Calu3 (cell line): ENCODE results near the gene BCAT1. TPM values are rescaled to one million over a fixed set of nuclear protein-coding genes. Genes with fewer than 3 reads are reported as not detected.

Source experiments
- BruUV-seq: library from RNA; stranded (reverse); fragments of 400-500 nt; replicated peaks from 2 replicates; lab custom pipeline; 2021; lab: Mats Ljungman, UMichigan
- CTCF ChIA-PET: fragments of 300-600 bp; sonication (Branson Sonifier 250); formaldehyde crosslinking; loops from one replicate; lab custom pipeline; 2022; ENCODE audit warnings: antibody characterized with exemption; lab: Charles Lee
- DNase-seq: peaks from one replicate; pipeline ENCODE4 v3.0.0; 2022
- H3K27ac Mint-ChIP-seq: one replicate; pipeline ENCODE4 v1.8.0; 2022; ENCODE audit warnings: mixed read lengths; ENCODE audit not compliant: unreplicated experiment
- H3K27me3 Mint-ChIP-seq: one replicate; pipeline ENCODE4 v1.8.0; 2022; ENCODE audit warnings: mixed read lengths; ENCODE audit not compliant: unreplicated experiment
- H3K36me3 Mint-ChIP-seq: one replicate; pipeline ENCODE4 v1.8.0; 2022; ENCODE audit warnings: mild to moderate bottlenecking, moderate library complexity, mixed read lengths; ENCODE audit not compliant: insufficient read depth, unreplicated experiment
- H3K4me1 Mint-ChIP-seq: one replicate; pipeline ENCODE4 v1.8.0; 2022; ENCODE audit warnings: mild to moderate bottlenecking, low read depth, mixed read lengths; ENCODE audit not compliant: unreplicated experiment
- H3K4me3 Mint-ChIP-seq: one replicate; pipeline ENCODE4 v1.8.0; 2022; ENCODE audit warnings: mild to moderate bottlenecking, low read depth, moderate library complexity, mixed read lengths; ENCODE audit not compliant: unreplicated experiment
- H3K9me3 Mint-ChIP-seq: one replicate; pipeline ENCODE4 v1.8.0; 2022; ENCODE audit warnings: low read depth, mixed read lengths; ENCODE audit not compliant: unreplicated experiment
- CTCF ChIP-seq: fragments of 200-600 bp; IDR thresholded peaks from one replicate; pipeline ENCODE4 v1.8.0; 2022; ENCODE audit warnings: antibody characterized with exemption; ENCODE audit not compliant: unreplicated experiment
- intact Hi-C: fragments of 100-400 bp; cut with micrococcal nuclease; formaldehyde crosslinking; loops from one replicate; pipeline ENCODE4 v1.10.0; 2022; ENCODE audit not compliant: unreplicated experiment
- total RNA-seq: library from RNA; stranded (reverse); gene quantifications from 2 replicates; pipeline ENCODE4 v1.2.3, GENCODE V29; 2022

BCAT1 gene
- total RNA-seq, 1 experiment from 2014 or later: 4.0 TPM

- no TSS peak for BruUV-seq
- TF ChIP-seq CTCF: no peak
- Mint-ChIP-seq H3K4me3 (no peak overlapping the region), H3K4me1 (no peaks in the 10 kb centered on the region), H3K27me3 (no peaks in the 10 kb centered on the region), H3K9me3 (no peaks in the 10 kb centered on the region), H3K36me3 (no peaks in the 10 kb centered on the region), H3K27ac (no peak overlapping the region)
- intact Hi-C loops: no loop called here
- CTCF ChIA-PET: no interaction called here
- DNase-seq: no peak
Measured at GRCh38 chr12:24889411-24889810, 59.5 kb downstream of the BCAT1 start.

GRCh38 chr12:24888813-24889212 is 60.1 kb downstream of the BCAT1 start:
- CTCF ChIA-PET: no interaction called here
- BruUV-seq: no TSS peak
- H3K27ac Mint-ChIP-seq: no peak overlapping the region

DNA sequence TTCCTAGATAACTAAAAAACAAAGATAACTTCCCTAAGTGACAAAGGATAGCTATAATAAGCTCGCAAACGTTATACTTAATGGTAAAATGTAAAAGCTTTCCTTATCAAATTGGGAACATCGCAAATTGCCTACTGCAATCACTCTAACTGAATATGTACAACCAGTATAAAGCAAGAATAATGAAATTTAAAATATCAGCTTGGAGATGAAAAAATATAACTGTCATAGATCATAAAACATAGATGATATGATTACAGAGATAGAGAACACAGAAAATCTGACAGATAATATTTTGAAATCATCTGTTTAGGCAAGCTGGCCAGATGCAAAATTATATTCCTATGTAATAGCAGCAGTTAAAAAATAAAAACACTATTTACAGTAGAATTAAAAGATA is 64.0 kb downstream of the BCAT1 start:
- Mint-ChIP-seq H3K4me1 (no peaks in the 10 kb centered on the region), H3K9me3 (no peaks in the 10 kb centered on the region), H3K36me3 (no peaks in the 10 kb centered on the region), H3K27me3 (no peaks in the 10 kb centered on the region), H3K27ac (no peak overlapping the region), H3K4me3 (no peak overlapping the region)
- BruUV-seq: no TSS peak
- CTCF ChIA-PET: no interaction called here
- intact Hi-C loops: no loop called here
- DNase-seq: no peak
- TF ChIP-seq CTCF: no peak

More at GRCh38 chr12:24888813-24889212, 60.1 kb downstream of the BCAT1 start:
- no peaks in the 10 kb centered on the region for H3K36me3 Mint-ChIP-seq
- intact Hi-C loops: no loop called here
- H3K4me1 Mint-ChIP-seq: no peaks in the 10 kb centered on the region
- no peak for TF ChIP-seq CTCF
- no peaks in the 10 kb centered on the region for H3K27me3 Mint-ChIP-seq
- DNase-seq: no peak
- H3K9me3 Mint-ChIP-seq: no peaks in the 10 kb centered on the region
- H3K4me3 Mint-ChIP-seq: no peak overlapping the region

DNA sequence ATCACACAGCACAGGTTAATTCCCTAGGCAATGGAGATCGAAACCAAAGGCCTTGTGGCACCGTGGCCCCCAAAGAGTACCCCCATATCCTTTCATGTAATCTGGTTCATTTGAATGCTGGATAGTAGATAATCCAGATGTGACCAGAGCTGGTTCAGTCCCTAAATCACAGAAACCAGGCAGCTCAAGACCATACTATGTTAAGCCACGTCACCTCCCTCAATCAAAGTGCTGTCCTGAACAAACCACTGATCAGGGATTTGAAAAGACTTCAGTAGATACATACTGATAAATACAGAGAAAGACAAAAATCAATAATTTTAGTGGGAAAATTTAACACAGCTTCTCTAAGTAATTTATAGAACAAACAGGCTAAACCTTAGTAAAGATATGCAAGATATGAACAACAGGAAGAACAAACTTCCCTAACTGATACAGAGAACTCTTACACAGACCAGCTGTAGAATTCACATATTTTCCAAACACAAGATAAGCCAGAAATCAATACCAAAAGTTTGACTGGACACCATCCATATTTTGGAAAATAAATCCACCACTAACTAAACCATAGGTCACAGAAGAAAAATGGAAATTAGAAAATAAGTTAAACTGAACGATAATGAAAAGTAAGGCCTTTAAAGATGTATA is 67.1 kb downstream of the BCAT1 start:
- Mint-ChIP-seq H3K27me3 (no peaks in the 10 kb centered on the region), H3K36me3 (no peaks in the 10 kb centered on the region), H3K27ac (no peak overlapping the region), H3K4me1 (no peaks in the 10 kb centered on the region), H3K9me3 (no peaks in the 10 kb centered on the region), H3K4me3 (no peak overlapping the region)
- intact Hi-C loops: no loop called here
- CTCF ChIA-PET: no interaction called here
- no peak for TF ChIP-seq CTCF
- DNase-seq: no peak
- no TSS peak for BruUV-seq
